ENCODE measurements around the gene SLC30A2. TPM values are rescaled to one million over a fixed set of nuclear protein-coding genes. Genes with fewer than 3 reads are reported as not detected.

Gene SLC30A2
- polyA plus RNA-seq, 2 of the 4 experiments (the other 2 are of a cell fraction), result not detected

- no peak overlapping the region; a peak in 1 of 6 replicates for H3K27ac ChIP-seq
- WGBS (ENCODE audit: missing lambda C conversion rate), result 93% methylated on average over 4 of the region's 6 CpGs
- FAIRE-seq (no peak), ATAC-seq (no peak), DNase-seq (ENCODE audit: low read depth in 1 of 2, low spot score in 1 of 2) (no peak)
- CTCF ChIA-PET, result interaction anchor here (1.2 to 1.7 kb wide), 3 partner anchors 21 to 107 kb away, joined by 3 to 8 read pairs (median 4); no protein-coding TSS in a partner anchor
- peaks cover 11% of the 10 kb centered on the region for H3K4me1 ChIP-seq
- POLR2A ChIA-PET, result no interaction called here
- no peak overlapping the region for H3K4me3 ChIP-seq
- TF ChIP-seq HOXB13 (CRISPR knock-in tag; IDR thresholded peaks at IDR 0.05; ENCODE audit: low read depth), result no peak
- TF ChIP-seq EHF (CRISPR knock-in tag; IDR thresholded peaks at IDR 0.05), result no peak
- TF ChIP-seq, protein P1, sequence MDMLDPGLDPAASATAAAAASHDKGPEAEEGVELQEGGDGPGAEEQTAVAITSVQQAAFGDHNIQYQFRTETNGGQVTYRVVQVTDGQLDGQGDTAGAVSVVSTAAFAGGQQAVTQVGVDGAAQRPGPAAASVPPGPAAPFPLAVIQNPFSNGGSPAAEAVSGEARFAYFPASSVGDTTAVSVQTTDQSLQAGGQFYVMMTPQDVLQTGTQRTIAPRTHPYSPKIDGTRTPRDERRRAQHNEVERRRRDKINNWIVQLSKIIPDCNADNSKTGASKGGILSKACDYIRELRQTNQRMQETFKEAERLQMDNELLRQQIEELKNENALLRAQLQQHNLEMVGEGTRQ (IDR thresholded peaks at IDR 0.05), result no peak
- no peak for TF ChIP-seq FOSL2 (IDR thresholded peaks at IDR 0.05)
- no peak for TF ChIP-seq FOSL2 (CRISPR knock-in tag; IDR thresholded peaks at IDR 0.05)
- no peak for TF ChIP-seq HOXA7 (CRISPR knock-in tag; IDR thresholded peaks at IDR 0.05)
- TF ChIP-seq REST (IDR thresholded peaks at IDR 0.05), result no peak
- TF ChIP-seq, protein P2, sequence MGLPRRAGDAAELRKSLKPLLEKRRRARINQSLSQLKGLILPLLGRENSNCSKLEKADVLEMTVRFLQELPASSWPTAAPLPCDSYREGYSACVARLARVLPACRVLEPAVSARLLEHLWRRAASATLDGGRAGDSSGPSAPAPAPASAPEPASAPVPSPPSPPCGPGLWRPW (IDR thresholded peaks at IDR 0.05), result no peak
- TF ChIP-seq HDAC2 (IDR thresholded peaks at IDR 0.05), result no peak
- TF ChIP-seq ESRRA (IDR thresholded peaks at IDR 0.05; ENCODE audit: borderline replicate concordance, low read length), result no peak
- no peak for TF ChIP-seq KDM5A (IDR thresholded peaks at IDR 0.05)
- TF ChIP-seq RCOR1 (IDR thresholded peaks at IDR 0.05; ENCODE audit: low read depth, low read length), result no peak
- no peak for TF ChIP-seq BCL3 (IDR thresholded peaks at IDR 0.05)
- TF ChIP-seq NPAS2 (CRISPR knock-in tag; IDR thresholded peaks at IDR 0.05; ENCODE audit: borderline replicate concordance), result no peak
- TF ChIP-seq CBX8 (IDR thresholded peaks at IDR 0.05), result no peak
- no peak for TF ChIP-seq ZFP36 (IDR thresholded peaks at IDR 0.05; ENCODE audit: borderline replicate concordance, partially characterized antibody)
- no peak for TF ChIP-seq JUNB (IDR thresholded peaks at IDR 0.05)
- TF ChIP-seq ZC3H11A (IDR thresholded peaks at IDR 0.05), result no peak
- TF ChIP-seq MAFK (IDR thresholded peaks at IDR 0.05; ENCODE audit: partially characterized antibody), result no peak
- no peak for TF ChIP-seq HOXB5 (CRISPR knock-in tag; IDR thresholded peaks at IDR 0.05)
- no peak for TF ChIP-seq EP300 (IDR thresholded peaks at IDR 0.05)
- no peaks in the 10 kb centered on the region for H3K9me3 ChIP-seq
- no peak overlapping the region for H3K4me2 ChIP-seq
Observed at GRCh38 chr1:26037904-26038303, 8.0 kb downstream of the SLC30A2 start.

- no peak for TF ChIP-seq MYC (IDR thresholded peaks at IDR 0.05; ENCODE audit: borderline replicate concordance, low read length)
- TF ChIP-seq TP53 (CRISPR knock-in tag; IDR thresholded peaks at IDR 0.05), result no peak
- H3K27ac ChIP-seq, result peak overlapping the region in 1 of 2 experiments; percentile 87; a peak in 4 of 6 replicates
- H3K4me3 ChIP-seq, result no peak overlapping the region
- ChIA-PET POLR2A (no interaction called here), CTCF (interaction anchor here (0.7 to 3.1 kb wide), 30 partner anchors 8 to 380 kb away, joined by 3 to 30 read pairs (median 5); partner anchors contain the start of genes C1orf232, ZNF593 and ZNF593OS)
- peak overlapping the region; percentile 99 for H3K4me2 ChIP-seq
- DNase-seq (ENCODE audit: low read depth in 1 of 2, low spot score in 1 of 2), result no peak
- no peak for ATAC-seq
- 83% methylated on average over 6 of the region's 11 CpGs for WGBS (ENCODE audit: missing lambda C conversion rate)
- peaks cover 11% of the 10 kb centered on the region for H3K4me1 ChIP-seq
- no peak for FAIRE-seq
- no peaks in the 10 kb centered on the region for H3K9me3 ChIP-seq
Observed at GRCh38 chr1:26036756-26037281, 9.1 kb downstream of the SLC30A2 start.
